ENCODE data around the gene DSCAM. TPM values are rescaled to one million over a fixed set of nuclear protein-coding genes. Genes with fewer than 3 reads are reported as not detected.
"Not testable (repeated sequence)": the region's sequence is repeated elsewhere in the genome, so short reads cannot be mapped to it uniquely, and the experiment has no call there.

Gene DSCAM, protein sequence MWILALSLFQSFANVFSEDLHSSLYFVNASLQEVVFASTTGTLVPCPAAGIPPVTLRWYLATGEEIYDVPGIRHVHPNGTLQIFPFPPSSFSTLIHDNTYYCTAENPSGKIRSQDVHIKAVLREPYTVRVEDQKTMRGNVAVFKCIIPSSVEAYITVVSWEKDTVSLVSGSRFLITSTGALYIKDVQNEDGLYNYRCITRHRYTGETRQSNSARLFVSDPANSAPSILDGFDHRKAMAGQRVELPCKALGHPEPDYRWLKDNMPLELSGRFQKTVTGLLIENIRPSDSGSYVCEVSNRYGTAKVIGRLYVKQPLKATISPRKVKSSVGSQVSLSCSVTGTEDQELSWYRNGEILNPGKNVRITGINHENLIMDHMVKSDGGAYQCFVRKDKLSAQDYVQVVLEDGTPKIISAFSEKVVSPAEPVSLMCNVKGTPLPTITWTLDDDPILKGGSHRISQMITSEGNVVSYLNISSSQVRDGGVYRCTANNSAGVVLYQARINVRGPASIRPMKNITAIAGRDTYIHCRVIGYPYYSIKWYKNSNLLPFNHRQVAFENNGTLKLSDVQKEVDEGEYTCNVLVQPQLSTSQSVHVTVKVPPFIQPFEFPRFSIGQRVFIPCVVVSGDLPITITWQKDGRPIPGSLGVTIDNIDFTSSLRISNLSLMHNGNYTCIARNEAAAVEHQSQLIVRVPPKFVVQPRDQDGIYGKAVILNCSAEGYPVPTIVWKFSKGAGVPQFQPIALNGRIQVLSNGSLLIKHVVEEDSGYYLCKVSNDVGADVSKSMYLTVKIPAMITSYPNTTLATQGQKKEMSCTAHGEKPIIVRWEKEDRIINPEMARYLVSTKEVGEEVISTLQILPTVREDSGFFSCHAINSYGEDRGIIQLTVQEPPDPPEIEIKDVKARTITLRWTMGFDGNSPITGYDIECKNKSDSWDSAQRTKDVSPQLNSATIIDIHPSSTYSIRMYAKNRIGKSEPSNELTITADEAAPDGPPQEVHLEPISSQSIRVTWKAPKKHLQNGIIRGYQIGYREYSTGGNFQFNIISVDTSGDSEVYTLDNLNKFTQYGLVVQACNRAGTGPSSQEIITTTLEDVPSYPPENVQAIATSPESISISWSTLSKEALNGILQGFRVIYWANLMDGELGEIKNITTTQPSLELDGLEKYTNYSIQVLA (N-terminal part only)
- polyA plus RNA-seq: 0.85 TPM
- long read RNA-seq, donor 1: 0 reads
- long read RNA-seq, donor 2: 0 reads
- long read RNA-seq, donor 3: 0 reads
- long read RNA-seq, donor 4: 0 reads
- long read RNA-seq, donor 5: 0 reads
- long read RNA-seq, donor 6: 0 reads
- long read RNA-seq, donor 7: 0 reads
- long read RNA-seq, donor 8: 0 reads
- long read RNA-seq, donor 9: 0 reads
- long read RNA-seq, donor 10: 0 reads
- long read RNA-seq, donor 11: 0 reads

DNA sequence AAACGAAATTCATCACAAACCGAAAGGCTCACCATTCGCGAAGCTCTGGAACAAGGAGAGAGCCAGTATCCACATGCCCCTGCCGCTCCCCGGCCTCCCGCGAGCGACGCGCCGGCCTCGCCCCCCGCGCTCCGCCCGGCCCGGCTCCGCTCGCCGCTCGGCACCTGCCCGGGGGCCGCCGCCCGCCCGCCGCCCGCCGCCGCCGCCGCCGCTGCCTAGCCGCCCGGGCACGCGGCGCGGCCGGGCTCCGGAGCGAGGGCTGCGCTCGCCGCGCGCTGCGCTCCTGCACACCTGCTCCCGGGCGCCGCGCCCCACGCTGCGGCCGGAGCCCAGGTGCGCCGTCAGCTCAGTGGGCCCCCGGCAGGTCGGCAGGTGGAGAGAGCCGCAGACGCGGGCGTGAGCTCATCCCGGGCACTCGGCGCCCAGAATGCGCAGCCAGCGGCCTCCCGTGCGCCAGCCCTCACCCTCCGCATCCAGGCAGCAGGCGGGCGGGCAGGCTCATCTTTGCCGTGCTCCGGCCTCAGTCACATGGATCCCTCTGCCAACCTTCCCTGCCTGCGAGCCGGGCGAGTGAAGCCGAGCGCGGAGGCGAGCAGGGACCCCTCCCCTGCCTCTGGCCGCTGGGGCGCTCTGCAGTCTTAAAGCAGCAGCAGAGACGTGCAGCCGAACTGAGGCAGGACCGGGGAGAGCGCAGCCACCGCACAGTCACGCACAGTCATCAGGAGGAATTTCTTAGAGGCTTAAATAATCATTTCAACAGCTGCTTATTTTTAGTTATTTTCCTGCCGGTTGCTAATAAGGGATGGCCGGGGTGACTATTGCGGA is at the start of gene DSCAM:
Gene DSCAM (minus strand): TSS at position 572 of the 825 bp plus-strand sequence. CDS start 497 bp downstream, at position 75.
- H3K4me1 ChIP-seq (ENCODE audit: control insufficient read depth, insufficient read depth, low read length): no peaks in the 10 kb centered on the region
- H3K9me3 ChIP-seq (ENCODE audit: control insufficient read depth, low read depth, low read length): no peaks in the 10 kb centered on the region
- H3K4me3 ChIP-seq (ENCODE audit: low read length): peak within 1 kb of the TSS; percentile 18
- H3K27me3 ChIP-seq (ENCODE audit: control insufficient read depth, insufficient read depth, low read length): peaks cover 48% of the 10 kb centered on the region
- H3K27ac ChIP-seq (ENCODE audit: low read length): peak within 1 kb of the TSS; percentile 38
- DNase-seq: peak in 1 of 2 donors; percentile 19
- WGBS (ENCODE audit: insufficient coverage, low lambda C conversion rate): 59% methylated on average over 3 of the region's 94 CpGs
- H3K36me3 ChIP-seq (ENCODE audit: control insufficient read depth, insufficient read depth, low read length): no peaks in the 10 kb centered on the region

DNA sequence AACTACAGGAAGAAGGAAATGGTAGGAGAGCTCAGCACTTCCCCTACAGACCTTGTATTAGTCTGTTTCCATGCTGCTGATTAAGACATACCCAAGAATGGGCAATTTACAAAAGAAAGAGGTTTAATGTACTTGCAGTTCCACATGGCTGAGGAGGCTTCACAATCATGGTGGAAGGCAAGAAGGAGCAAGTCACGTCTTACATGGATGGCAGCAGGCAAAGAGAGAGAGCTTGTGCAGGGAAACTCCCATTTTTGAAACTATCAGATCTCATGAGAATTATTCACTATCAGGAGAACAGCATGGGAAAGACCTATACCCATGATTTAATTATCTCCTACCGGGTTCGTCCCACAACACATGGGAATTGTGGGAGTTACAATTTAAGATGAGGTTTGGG is 48.7 kb upstream of the DSCAM start:
- H3K27ac ChIP-seq (ENCODE audit: low read length): not testable (repeated sequence)

DNA sequence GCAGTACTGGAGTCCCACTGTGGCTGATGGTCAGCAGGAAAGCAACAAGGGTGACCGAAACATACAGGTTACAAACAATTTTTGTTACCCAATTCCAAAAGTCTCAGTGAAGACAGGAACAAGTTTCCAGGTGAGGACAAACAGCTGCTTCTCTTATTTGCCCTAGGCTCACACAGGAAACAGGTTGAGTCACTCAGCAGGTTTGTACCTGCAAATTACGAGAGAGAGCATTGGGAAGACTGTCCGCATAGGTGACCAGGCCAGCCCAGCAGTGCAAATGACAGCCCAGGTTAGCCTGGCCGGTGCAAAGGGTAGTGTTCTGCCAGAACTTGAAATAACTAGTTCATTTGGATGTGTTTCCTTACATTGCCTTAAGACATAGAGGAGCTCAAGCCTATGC is 40.0 kb upstream of the DSCAM start:
- H3K27me3 ChIP-seq (ENCODE audit: control insufficient read depth, insufficient read depth, low read length): no peaks in the 10 kb centered on the region
- no peak overlapping the region for H3K27ac ChIP-seq (ENCODE audit: low read length)
- no peak overlapping the region for H3K4me3 ChIP-seq (ENCODE audit: low read length)
- no CpG with 5 or more reads among the region's 4 CpGs for WGBS (ENCODE audit: insufficient coverage, low lambda C conversion rate)
- no peak for DNase-seq
- H3K9me3 ChIP-seq (ENCODE audit: control insufficient read depth, low read depth, low read length): no peaks in the 10 kb centered on the region
- H3K4me1 ChIP-seq (ENCODE audit: control insufficient read depth, insufficient read depth, low read length): no peaks in the 10 kb centered on the region
- no peaks in the 10 kb centered on the region for H3K36me3 ChIP-seq (ENCODE audit: control insufficient read depth, insufficient read depth, low read length)

More for the DNA sequence above, 48.7 kb upstream of the DSCAM start:
- H3K9me3 ChIP-seq (ENCODE audit: control insufficient read depth, low read depth, low read length); H3K4me1 ChIP-seq (ENCODE audit: control insufficient read depth, insufficient read depth, low read length); H3K4me3 ChIP-seq (ENCODE audit: low read length); DNase-seq; H3K36me3 ChIP-seq (ENCODE audit: control insufficient read depth, insufficient read depth, low read length); H3K27me3 ChIP-seq (ENCODE audit: control insufficient read depth, insufficient read depth, low read length): not testable (repeated sequence)
- no CpG with 5 or more reads among the region's 3 CpGs for WGBS (ENCODE audit: insufficient coverage, low lambda C conversion rate)

DNA sequence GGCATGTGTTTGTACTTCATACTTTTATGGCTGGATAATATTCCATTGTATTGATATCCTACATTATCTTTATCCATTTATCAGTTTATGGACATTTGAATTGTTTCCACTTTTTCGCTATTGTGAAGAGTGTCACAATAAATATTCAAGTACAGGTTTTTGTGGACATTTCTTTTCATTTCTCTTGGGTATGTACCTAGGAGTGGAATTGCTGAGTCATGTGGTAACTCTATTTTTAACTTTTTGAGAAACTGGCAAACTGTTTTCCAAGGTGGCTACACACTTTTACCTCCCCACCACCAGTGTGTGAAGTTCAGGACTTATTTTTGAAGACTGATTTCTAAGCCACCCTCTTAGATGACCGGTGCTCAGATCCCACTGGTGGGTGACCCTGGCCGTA is 39.0 kb upstream of the DSCAM start:
- no peaks in the 10 kb centered on the region for H3K4me1 ChIP-seq (ENCODE audit: control insufficient read depth, insufficient read depth, low read length)
- no peak overlapping the region for H3K27ac ChIP-seq (ENCODE audit: low read length)
- DNase-seq: no peak
- H3K9me3 ChIP-seq (ENCODE audit: control insufficient read depth, low read depth, low read length): no peaks in the 10 kb centered on the region
- no peak overlapping the region for H3K4me3 ChIP-seq (ENCODE audit: low read length)
- H3K36me3 ChIP-seq (ENCODE audit: control insufficient read depth, insufficient read depth, low read length): no peaks in the 10 kb centered on the region
- WGBS (ENCODE audit: insufficient coverage, low lambda C conversion rate): 100% methylated on average over 1 of the region's 3 CpGs
- no peaks in the 10 kb centered on the region for H3K27me3 ChIP-seq (ENCODE audit: control insufficient read depth, insufficient read depth, low read length)

DNA sequence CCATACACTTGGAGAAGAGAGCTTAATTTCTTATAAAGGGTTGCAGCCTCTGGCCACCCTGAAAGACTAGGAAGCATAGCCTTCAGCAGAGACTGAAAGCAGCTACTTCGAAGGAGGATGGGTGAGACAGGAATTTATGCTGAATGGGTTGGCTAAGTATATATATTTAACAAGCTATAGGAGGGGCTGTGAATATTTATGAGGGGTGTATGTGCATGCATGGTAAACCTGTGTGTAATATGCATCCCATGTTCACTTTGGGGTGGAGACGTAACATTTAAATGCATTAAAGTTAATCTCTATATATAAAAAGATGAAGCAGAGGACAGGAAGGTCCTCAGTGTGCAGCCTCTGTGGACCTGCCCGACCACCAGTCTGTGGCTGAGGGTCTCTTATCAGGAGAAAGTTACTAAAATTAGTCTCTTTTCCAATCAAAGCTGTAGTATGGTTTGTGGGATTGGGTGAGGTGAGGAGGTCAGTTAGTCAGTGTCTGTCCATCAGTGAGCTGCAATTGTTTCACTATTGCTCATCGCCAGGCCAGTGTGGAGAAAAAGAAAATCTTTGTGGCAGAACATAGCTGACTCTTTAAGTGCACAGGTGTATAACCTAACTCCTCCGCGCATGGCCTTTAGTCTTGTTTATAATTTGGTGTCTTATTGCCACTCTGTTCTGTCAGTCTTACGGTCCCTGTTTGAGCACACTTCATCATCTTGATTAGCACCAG is 35.4 kb upstream of the DSCAM start:
- WGBS (ENCODE audit: insufficient coverage, low lambda C conversion rate): 70% methylated on average over 2 of the region's 7 CpGs

DNA sequence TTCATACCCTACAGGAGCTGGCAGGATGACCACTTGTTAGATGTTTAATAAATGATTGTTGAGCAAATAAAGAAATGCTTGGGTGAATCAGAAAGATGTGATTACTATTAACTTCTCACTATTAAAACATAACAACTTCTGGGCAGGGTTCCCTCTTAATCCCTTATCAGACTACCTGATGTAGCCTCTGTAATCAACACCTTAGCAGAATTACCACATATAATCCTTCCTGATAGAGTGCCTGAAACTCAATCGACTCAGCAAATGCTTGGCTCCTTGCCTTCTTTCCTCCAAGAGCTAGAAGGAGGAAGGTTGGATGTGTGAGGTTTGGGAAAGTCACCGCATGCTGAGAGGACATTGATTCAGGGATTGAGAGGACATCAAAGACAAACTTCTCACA is 34.8 kb upstream of the DSCAM start:
- H3K4me1 ChIP-seq (ENCODE audit: control insufficient read depth, insufficient read depth, low read length): no peaks in the 10 kb centered on the region
- no peak overlapping the region for H3K27ac ChIP-seq (ENCODE audit: low read length)
- H3K36me3 ChIP-seq (ENCODE audit: control insufficient read depth, insufficient read depth, low read length): no peaks in the 10 kb centered on the region
- H3K9me3 ChIP-seq (ENCODE audit: control insufficient read depth, low read depth, low read length): no peaks in the 10 kb centered on the region
- WGBS (ENCODE audit: insufficient coverage, low lambda C conversion rate): no CpG with 5 or more reads among the region's 2 CpGs
- H3K4me3 ChIP-seq (ENCODE audit: low read length): no peak overlapping the region
- no peaks in the 10 kb centered on the region for H3K27me3 ChIP-seq (ENCODE audit: control insufficient read depth, insufficient read depth, low read length)
- no peak for DNase-seq

More for the DNA sequence above, 35.4 kb upstream of the DSCAM start:
- H3K9me3 ChIP-seq (ENCODE audit: control insufficient read depth, low read depth, low read length): no peaks in the 10 kb centered on the region
- H3K36me3 ChIP-seq (ENCODE audit: control insufficient read depth, insufficient read depth, low read length): no peaks in the 10 kb centered on the region
- no peak for DNase-seq
- H3K4me1 ChIP-seq (ENCODE audit: control insufficient read depth, insufficient read depth, low read length): no peaks in the 10 kb centered on the region
- no peaks in the 10 kb centered on the region for H3K27me3 ChIP-seq (ENCODE audit: control insufficient read depth, insufficient read depth, low read length)
- no peak overlapping the region for H3K4me3 ChIP-seq (ENCODE audit: low read length)
- no peak overlapping the region for H3K27ac ChIP-seq (ENCODE audit: low read length)

DNA sequence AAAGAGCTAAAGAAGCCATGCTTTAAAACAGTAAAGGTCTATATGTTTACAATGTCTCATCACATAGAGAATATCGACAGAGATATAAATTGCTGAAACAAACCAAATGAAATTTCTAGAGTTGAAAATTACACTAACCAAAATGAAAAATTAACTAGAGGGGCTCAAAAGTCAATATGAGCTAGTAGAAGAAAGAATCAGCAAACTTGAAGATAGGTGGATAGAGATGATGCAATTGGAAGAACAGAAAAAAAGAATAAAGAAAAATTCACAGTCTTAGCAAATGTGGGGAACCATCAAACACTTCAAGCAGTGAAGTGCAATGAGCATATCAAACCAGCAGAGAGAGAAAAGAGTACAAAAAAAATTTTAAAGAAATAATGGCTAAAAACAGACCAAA is 24.1 kb upstream of the DSCAM start:
- Histone ChIP-seq H3K4me3 (ENCODE audit: low read length) (no peak overlapping the region), H3K27ac (ENCODE audit: low read length) (no peak overlapping the region), H3K27me3 (ENCODE audit: control insufficient read depth, insufficient read depth, low read length) (no peaks in the 10 kb centered on the region), H3K4me1 (ENCODE audit: control insufficient read depth, insufficient read depth, low read length) (no peaks in the 10 kb centered on the region), H3K36me3 (ENCODE audit: control insufficient read depth, insufficient read depth, low read length) (no peaks in the 10 kb centered on the region), H3K9me3 (ENCODE audit: control insufficient read depth, low read depth, low read length) (no peaks in the 10 kb centered on the region)
- no peak for DNase-seq
- WGBS (ENCODE audit: insufficient coverage, low lambda C conversion rate): 100% methylated on average over 1 of the region's 1 CpG

DNA sequence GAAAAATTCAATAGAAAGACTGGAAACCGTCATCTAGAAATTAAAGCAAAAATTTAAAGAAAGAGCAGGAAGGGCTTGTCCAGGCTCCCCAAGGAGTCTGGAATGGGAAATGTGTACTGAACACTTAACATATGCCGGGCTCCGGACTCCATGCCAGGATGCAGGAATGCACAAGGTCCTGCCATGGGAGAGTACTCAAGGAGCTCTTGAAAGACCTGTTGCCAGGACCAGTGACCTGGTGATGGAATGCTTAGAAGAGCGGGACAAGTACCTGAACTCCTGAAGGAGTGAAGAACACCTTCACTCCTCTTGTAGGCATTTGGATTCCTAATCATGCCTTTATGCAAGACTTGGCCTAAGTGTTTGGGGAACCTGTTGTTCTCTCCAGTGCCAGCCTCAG is 16.9 kb upstream of the DSCAM start:
- 100% methylated on average over 1 of the region's 4 CpGs for WGBS (ENCODE audit: insufficient coverage, low lambda C conversion rate)

DNA sequence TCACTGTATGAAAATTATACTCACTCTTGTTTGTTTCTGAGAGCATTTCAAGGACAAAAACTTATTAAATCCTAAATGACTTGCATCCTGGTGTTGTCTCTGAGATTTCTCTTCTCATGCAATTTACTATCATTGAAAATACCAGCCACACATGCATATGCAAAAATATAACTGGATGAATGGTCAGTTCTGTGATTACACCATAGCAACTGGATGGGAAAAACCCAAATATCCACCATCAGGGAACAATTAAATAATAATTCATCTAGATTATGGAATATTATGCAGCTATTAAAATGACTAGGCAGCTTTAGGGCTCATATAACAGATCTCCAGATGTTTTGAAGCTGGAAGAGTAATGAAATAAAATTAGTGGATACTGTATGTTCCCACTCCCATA is 11.6 kb upstream of the DSCAM start:
- no peaks in the 10 kb centered on the region for H3K36me3 ChIP-seq (ENCODE audit: control insufficient read depth, insufficient read depth, low read length)
- no peaks in the 10 kb centered on the region for H3K27me3 ChIP-seq (ENCODE audit: control insufficient read depth, insufficient read depth, low read length)
- H3K4me1 ChIP-seq (ENCODE audit: control insufficient read depth, insufficient read depth, low read length): no peaks in the 10 kb centered on the region
- H3K4me3 ChIP-seq (ENCODE audit: low read length): no peak overlapping the region
- DNase-seq: no peak
- no peak overlapping the region for H3K27ac ChIP-seq (ENCODE audit: low read length)
- no peaks in the 10 kb centered on the region for H3K9me3 ChIP-seq (ENCODE audit: control insufficient read depth, low read depth, low read length)

More for the DNA sequence above, 16.9 kb upstream of the DSCAM start:
- DNase-seq: no peak
- Histone ChIP-seq H3K9me3 (ENCODE audit: control insufficient read depth, low read depth, low read length) (no peaks in the 10 kb centered on the region), H3K36me3 (ENCODE audit: control insufficient read depth, insufficient read depth, low read length) (no peaks in the 10 kb centered on the region), H3K27me3 (ENCODE audit: control insufficient read depth, insufficient read depth, low read length) (no peaks in the 10 kb centered on the region), H3K27ac (ENCODE audit: low read length) (no peak overlapping the region), H3K4me3 (ENCODE audit: low read length) (no peak overlapping the region), H3K4me1 (ENCODE audit: control insufficient read depth, insufficient read depth, low read length) (no peaks in the 10 kb centered on the region)

Measured in large intestine (tissue), 12 donors.